ENCODE results near the gene VAC14.

The VAC14 gene

DNA sequence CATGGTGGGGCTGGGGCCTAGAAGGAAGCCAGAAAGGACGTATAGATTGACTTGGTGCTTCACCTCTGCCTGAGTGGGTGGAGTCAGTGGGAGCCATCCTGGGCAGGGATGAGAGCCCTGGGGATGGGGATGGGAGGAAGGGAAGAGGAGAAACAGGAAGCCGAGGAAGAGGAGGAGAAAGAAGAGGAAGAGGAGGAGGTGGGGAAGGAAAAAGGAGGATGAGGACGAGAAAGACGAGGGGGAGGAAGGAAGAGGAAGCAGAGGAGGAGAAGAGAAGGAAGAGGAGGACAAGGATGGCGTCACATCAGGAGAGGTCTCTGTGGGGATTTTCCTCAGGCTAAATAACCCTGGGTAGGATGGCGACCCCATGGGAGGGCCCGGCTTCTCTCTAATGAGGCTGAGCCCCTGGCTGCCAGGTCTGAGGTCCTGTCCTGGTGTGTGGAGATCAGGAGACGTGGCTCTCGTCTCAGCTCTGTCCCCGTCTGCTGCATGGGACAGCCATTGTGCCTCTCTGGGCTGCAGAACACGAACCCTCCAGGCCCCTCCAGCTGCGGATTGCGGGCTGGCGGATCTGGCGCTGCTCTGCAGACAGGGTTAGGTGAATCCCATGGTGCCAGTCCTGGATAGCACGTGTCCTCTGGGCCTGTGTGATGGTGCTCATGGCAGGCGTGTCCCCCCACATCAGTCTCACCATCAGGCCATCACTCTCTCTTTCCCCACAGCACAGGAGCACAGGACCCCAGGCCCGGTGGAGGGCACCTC, 79.6 kb downstream of the VAC14 start:
- no peak for DNase-seq

DNA sequence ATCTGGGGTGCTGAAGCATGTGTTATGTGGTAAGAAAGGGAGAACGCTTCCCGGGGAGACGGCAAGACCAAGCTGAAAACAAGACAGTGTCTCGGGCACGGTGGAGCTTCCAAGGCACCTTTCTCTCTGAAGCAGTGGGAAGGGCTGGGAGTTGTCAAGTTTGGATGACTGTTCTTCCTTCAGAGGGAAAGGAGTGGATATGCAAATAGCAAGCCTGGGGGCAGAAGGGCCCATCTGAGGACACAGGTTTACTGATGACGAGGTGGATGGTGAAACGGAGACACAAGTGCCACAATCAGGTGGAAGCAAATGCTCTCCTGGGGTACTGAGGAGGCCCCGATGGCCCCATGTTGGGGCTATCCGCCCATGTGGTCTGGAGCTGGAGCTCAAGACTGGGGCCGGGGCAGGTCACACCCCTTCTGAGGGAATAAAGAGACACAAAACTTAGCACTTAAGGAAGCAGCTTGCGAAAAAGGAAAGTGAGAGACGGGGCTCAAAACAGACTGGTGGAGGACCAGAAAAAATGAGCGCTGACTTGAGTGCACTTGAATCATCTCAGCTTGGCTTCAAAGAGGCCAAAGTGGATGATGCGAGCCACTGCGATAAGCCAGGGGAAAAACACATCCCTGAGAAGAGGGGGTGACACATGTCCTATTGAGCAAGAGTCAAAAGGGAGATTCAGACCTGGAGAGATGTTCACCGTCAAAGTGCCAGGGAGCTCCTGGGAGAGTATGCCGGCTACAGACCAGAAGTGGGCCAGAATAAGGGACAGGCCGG, 80.3 kb downstream of the VAC14 start:
- DNase-seq = no peak

DNA sequence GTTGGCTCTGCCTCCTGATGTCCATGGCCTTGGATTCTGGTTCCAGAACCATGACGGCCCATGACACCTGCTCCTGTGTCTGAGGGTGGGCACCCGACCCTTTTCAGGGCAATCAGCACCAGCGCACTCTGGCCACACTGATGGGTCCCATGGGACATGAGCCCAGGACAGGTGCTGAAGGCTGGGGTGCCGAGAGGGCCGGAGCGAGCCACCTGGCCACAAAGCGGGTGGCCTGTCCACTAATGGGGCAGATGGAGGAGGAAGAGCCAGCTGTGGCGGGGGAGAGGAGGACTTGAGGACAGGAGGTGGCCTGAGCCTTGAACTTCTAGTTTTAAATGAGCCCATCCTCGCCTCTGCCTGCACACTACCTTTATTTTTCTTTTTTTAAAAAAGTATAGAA, 83.9 kb downstream of the VAC14 start:
- DNase-seq = no peak

DNA sequence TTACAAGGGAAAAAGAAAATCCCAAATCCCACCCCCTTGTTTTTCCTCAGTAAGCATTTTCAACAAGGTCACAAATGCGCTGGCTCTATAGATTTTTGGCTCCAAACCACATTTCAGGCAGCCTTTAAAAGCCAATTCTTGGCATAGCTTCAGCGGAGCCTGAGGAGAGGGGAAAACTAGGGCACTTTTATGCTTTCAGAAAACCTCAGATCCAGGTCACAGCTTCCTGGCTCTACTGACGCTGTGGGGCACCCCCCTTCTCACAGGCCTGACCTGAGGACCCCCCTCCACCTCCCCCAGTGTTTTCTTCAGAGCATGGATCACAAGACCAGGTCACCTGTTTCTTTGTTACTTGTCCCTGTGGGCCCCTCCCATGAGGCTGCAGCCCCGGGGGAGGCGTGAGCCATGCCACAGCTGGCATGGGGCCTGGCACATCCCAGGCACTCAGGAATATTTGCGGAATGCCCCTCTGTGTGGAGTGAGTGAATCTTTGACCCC, 85.0 kb downstream of the VAC14 start:
- DNase-seq = peak; percentile 31

DNA sequence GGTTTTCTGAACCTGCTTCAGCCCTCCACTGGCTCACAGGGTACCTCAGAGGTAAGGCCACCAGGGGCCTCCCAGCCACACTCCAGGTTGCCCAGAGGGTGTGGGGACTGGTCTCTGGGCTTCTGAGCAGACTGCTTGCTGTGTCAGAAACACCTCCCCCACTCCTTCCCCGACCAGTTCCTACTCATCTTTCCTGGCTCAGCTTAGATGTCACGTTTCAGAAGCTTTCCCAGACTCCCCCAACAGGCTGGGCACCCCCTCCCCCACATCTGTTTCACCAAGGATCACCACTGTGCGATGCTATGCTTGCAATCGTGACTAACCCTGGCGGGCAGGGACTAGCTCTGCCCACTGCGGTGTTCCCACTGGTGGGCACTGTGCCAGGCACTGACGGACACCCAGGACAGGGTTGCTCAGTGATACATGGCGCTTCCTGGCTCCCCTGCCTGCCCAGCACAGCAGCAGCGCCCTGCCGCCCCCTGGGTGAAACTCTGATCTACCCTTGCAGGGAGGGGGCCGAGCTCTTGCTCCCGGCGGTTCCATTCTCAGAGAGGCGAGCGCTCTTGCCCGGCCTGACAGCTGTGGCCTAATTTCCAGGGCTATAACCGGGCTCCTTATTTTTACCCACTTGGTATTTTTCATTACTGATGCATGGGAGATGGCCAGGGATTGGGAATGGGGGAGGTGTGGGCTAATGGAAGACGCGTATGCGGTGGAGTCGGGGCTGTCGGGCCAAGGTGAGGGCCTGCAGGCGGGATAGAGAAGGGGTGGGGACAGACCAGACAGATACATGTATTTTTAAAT, 85.7 kb downstream of the VAC14 start:
- peak; percentile 99 for DNase-seq

DNA sequence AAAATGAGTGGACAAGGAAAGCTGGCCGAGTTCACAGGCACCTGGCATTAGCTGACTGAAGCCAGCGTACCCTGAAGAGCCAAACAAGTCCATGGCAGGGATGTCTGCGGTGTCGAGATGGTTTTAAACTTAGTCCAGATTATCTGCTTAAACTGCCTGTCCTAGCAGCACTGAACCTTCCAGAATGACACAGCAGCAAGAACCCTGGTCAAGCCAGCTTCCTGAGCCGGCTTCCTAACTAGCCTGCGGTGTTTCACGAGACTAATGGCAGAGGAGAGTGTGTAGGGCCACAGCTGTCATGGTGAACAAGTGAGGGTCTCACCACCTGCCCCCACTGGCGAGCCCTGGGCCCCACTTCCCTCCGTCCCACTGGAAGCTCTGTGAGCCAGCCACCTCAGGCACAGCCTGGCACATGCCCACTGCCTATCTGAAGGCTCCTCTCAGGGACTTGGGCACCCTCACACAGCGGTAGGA, 86.3 kb downstream of the VAC14 start:
- no peak for DNase-seq

DNA sequence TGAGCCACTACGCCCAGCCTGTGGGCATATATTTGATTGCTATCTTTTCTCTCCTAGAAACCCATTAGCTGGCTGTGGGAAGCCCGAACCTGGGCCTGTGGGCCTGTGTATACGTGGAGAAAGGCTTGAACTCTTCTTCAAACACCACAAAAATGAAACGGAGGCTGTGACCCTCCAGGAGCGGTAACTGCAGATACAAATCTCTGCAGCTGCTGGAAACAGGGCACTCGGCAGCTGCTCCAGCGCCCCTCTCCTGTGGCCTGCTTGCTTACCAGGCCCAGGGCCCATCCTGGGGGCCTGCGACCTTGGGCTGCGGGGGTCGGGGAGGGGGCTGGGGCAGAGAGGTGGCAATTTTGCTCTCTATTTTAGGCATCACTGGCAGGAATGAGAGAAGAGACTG, 87.1 kb downstream of the VAC14 start:
- DNase-seq = no peak

DNA sequence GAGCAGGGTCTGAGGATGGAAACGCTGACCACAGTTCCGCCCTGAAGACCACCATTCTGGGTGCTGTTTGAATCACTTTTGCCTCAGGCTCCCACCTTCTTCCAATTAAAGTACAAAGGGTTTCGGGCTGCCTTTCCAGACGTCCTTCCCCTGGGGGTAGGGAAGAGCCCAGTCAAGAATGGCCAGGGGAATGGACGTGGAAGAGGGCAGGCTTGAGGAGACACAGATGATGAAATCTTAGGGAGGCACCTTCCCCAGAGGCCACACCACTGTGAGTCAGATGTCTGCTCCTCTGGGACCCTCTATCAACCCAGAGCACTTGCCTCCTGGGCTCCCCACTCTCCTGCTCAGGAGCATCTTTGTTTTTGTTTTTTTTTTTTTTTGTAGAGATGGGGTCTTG, 87.6 kb downstream of the VAC14 start:
- DNase-seq = no peak

DNA sequence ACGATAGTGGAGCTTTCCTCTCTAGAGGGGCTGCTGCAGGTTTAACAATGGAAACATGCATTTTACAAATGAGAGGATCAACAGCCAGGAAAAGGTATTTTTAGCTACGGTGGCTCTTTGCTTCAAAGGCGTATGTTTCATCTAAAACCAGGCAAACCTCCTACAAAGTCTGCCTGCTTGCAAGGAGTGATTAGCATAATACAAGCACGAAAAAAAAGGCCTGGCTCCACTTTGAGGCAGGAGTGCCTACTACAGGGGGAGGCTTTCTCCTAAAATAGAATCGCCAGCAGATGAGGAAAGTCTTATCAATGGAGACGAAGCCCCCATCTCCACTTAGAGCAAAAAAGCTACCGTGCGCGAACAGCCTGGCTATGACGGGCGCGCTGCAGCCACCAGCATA, 88.0 kb downstream of the VAC14 start:
- DNase-seq = no peak

DNA sequence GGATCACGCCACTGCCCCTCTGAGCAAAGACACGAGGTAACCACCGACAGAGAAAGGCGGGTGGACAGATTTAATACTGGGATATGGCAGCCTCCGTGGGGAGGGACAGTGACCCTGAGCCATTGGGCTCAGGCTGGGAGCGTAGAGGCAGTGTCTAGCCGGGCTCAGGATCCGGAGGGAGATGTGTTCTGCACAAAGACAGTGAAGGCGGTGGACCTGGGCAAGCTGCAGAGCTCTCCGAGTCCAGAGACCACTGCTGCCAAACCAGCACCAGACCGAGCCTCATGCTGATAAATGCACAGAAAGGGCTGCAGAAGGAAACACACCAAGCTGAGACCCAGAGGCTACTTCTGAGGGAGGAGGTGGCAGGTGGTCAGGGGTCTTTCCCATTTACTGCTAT, 88.6 kb downstream of the VAC14 start:
- no peak for DNase-seq

DNA sequence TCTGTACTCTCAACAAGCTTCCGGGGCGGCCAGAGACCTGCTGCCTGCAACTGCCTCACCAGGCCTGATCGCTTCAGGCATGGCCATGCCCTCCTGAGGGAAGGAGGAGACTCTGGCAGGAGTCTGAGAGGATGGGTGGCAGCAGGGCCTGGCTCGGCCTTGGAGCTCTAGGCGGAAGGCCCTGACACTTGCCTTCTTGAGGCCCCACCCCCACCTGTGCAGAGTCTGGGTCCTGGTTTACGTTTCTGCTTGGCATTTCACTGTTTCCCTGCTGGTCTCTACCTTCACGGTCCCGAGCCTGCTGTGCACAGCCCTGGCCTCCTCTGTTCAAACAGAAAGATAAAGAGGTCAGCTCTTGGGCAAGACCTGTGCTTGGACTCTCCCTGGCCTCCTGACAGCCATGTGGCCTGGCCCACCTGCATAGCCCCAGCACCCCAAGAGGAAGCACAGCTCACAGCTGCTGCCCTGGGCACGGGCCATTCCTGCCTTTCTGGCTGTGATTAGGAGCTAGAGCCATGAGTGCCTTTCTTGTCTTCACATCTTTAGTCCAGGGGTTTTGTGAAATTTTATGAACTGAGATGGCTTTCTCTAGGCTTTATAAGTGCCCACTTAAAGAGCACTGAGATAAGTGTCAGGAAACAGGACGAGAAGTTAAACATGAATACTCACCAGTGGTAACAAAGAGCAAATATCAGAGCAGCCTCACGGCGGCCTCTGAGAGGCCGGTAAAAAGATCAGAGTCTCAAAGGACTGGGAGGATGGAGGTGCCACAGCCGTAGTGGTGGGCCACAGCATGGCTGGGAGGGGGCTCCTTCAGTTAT, 89.5 kb downstream of the VAC14 start:
- no peak for DNase-seq

DNA sequence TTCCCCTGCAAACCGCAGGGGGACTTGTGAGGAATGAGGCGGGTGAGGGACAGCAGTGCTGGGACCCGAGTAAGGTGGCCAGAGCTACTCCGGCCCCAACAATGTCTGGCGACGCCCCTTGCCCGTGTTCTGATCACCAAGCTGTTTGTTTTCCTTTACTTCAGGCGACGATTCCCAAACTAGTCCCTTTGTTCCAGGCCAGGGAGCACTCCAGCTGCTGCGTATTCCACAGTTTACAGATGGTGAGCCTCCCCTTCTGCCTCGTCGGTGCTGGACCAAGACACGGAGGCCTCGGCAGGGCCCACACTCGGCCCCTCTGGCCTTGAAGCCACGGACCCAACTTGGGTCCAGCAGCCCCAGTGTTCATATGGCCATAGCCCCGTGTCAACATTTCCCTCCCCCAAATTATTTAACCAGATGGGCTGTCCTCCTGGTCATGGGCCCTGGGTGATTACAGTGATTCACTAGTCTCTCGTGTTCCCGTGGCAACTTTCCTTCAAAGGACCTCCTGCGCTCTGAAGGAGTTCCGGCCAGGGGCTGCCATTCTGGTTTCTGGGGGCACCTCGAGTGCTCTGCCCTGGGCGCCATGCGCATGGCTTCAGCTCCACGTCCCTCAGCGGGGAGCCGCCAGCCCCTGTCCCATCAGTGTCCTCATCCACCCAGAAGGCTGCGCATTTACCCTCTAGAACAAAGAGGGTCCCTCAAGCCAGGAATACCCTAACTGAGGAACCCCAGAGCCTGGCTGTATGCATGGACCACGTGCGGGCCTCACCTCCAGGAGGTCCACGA, 90.3 kb downstream of the VAC14 start:
- DNase-seq = no peak

DNA sequence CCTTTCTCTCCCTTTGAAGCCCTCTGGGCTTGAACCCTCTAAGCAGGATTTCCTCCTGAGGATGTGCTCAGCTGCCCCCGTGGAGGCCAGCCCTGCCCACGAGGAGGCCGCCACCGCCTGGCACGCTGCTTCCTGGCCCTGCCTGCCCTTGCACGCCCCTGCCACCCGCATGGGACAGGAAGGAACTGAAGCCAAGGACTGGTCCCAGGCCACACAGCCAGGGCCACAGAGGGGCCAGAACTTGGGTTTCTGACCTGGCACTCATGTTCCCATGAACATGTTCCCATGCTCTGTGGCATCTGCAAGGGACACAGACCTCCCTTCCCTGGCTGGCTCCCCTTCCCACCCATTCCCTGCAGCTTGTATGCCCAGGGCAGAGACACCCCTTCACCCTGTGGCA, 91.0 kb downstream of the VAC14 start:
- DNase-seq = no peak

DNA sequence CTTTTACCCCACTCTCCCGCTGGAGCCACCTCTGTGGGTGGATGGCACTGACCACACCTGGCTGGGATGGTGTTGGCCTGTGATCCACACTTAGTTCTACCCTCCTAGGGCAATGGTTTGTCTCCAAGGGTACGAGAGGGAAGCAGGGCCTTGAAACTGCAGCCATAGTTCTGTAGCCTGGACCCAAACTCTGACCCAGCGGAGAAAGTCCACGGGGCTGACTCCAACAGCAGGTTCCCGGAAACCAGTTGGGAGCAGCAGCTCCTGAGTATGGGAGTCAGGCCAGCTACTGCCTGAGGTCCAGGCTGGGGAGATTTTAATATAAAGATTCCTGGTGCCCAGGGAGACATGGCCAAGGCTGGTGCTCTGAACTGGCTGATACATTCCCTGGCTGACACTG, 91.5 kb downstream of the VAC14 start:
- no peak for DNase-seq

DNA sequence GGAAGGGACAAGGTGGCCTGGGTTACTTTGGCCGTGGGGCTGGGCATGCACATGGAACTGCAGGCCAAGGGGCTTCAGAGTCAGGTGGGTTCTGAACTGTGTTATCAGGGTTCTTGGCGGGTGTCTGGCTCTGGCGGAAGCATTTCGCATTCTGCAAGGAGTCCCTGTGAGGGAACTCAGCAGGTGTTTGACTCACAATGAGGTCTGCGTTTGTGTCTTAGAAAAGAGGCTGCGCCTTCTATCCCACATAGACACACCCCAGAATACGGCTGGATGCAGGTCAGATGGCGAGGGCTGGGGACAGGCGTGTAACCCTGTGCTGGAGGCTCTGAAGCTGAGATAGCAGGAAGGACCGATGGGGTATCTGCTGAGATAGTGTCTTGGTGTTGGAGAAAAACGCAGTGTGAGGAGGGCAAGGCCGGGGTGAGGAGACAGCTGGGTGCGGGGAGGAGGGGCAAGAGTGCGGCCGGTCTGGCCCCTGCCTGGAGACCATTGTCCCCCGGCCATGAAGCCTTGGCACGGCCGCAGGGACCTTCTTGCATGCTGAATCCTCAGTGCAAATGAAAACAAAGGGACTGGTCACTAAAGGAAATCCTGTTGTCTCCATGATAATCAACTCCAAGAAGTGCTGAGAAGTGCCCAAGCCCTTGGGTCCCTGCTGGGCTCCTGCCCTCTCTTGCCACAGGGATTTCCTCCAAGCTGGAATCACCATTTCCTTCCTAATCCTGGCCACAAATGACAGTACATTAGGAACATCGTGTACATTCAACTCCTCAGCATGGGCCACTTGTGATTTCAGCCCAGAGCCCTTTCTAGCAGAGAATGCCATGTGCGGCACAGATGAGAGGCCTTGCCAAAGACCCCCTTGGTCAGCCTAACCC, 92.4 kb downstream of the VAC14 start:
- DNase-seq = no peak

DNA sequence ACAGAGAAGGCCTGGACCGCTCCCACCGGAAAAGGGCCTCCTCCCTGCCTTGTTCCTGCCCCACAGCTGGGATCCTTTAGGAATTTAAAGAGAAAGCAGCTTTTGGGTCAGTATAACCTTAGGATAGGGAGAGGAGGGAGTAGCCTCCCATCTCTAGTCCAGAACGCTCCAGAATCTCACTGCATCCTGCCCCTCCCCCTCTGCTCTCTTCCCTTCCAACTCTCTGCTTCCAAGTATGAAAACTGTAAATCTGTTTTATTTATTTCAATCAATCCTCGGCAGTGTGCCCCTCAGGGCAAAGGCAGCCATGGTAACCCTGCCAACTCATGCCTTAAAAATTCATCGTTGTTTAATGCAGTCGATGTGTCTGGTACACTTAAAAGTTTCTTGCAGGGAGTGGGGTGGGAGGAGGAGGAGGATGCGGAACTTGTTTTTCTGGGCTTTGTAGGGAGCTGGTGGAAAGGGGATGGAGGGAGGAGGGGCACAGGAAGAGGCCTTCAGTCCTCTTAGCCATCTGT, 94.0 kb downstream of the VAC14 start:
- peak; percentile 93 for DNase-seq

DNA sequence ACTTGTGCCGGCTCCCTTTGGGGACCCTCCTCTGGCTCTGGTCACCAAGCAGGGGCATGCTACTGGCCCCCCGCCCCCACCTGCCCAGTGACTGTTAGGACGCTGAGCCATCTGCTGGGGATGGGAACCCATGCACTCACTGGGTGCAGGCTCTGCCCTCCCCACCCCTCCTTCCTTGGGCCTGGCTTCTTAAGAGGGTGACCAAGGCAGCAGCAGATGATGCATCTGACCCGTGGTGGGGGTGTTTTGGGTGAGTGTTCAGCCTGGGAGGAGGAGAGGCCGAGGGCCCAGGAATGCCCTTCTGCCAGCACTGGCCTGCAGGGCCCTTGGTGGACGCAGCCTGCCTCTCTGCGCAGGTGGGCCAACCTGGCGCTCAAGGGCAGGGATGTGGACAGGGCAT, 95.9 kb downstream of the VAC14 start:
- DNase-seq = no peak

DNA sequence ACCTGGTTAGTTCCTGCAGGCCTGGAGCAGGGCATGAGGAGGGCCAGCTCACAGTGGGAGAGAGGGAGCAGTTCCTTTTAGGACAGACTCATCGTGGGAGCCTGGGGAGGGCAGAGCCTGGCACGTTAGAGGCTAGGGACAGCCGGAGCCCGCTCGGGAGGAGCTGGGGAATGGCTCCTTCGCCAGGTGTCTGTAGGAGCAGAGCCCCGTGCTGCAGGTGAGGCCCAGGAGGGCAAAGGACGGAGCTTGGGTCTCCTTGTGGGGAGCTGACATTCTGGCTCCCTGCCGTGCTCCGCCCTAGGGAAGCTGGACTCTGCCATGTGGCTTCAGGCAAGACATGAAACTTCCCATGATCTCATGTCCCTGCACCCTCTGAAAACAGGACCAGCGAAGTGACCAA, 96.4 kb downstream of the VAC14 start:
- DNase-seq = no peak

DNA sequence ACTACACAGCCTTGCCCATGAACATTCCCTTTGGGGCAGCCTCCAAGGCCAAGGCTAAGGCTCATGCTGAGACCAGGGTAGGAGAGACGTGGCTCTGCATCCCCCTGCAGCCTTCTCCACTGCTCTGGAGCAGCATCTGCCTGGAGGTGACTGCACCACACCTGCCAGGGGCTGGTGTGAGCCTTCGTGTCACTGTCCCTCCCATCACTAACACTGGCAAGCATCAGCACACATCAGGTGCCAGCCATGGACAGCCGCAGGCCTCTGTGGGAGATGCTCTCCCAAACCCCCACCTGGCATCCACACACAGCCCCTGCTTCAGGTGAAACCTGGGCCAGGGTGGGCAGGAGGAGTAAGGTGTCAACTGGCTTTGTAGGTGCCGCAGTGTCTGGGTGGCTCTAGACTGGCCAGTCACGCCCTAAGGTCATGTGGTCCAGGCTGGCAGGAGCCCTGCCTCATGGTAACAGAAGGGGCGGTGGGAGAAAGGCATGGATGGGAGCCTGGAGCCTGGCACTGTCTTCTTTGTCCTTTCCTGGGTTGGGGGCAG, 97.0 kb downstream of the VAC14 start:
- DNase-seq = no peak
